Measurements from ENCODE around the gene FNDC3B. TPM values are rescaled to one million over a fixed set of nuclear protein-coding genes. Genes with fewer than 3 reads are reported as not detected.

FNDC3B gene
- total RNA-seq, 4 donors from 2014 or later: 49.7 to 188 (median 165) TPM

GRCh38 chr3:172138792-172139507, 99.6 kb downstream of the FNDC3B start:
- Histone ChIP-seq H3K27me3 (no peaks in the 10 kb centered on the region), H3K4me1 (peaks cover 3 to 29% of the 10 kb centered on the region in 2 donors), H3K9me3 (no peaks in the 10 kb centered on the region), H3K27ac (peak overlapping the region; percentile 64 to 65), H3K4me3 (no peak overlapping the region), H3K36me3 (no peaks in the 10 kb centered on the region)
- DNase-seq: peak; percentile 41 to 65
- no peak for TF ChIP-seq CTCF (IDR thresholded peaks at IDR 0.05)
- no peak for TF ChIP-seq POLR2A (IDR thresholded peaks at IDR 0.05)
- intact Hi-C loops (cut with DNase I; ENCODE audit: low total_unique reads): loop anchor here (10.0 kb wide), 1 partner anchor 176 kb away; no protein-coding TSS in a partner anchor

GRCh38 chr3:172139528-172140276, 100.3 kb downstream of the FNDC3B start:
- no peaks in the 10 kb centered on the region for H3K9me3 ChIP-seq
- no peak for DNase-seq
- no peak overlapping the region for H3K4me3 ChIP-seq
- peaks cover 3 to 29% of the 10 kb centered on the region in 2 donors for H3K4me1 ChIP-seq
- H3K27me3 ChIP-seq: no peaks in the 10 kb centered on the region
- H3K27ac ChIP-seq: peak overlapping the region; percentile 64 to 79
- TF ChIP-seq CTCF (IDR thresholded peaks at IDR 0.05): no peak
- TF ChIP-seq POLR2A (IDR thresholded peaks at IDR 0.05): no peak
- no peaks in the 10 kb centered on the region for H3K36me3 ChIP-seq
- intact Hi-C loops (cut with DNase I; ENCODE audit: low total_unique reads): loop anchor here (10.0 kb wide), 1 partner anchor 175 kb away; no protein-coding TSS in a partner anchor

- Histone ChIP-seq H3K9me3 (no peaks in the 10 kb centered on the region), H3K36me3 (no peaks in the 10 kb centered on the region), H3K27ac (peak overlapping the region; percentile 64 to 79), H3K4me1 (peaks cover 3 to 29% of the 10 kb centered on the region in 2 donors), H3K27me3 (no peaks in the 10 kb centered on the region), H3K4me3 (no peak overlapping the region)
- peak; percentile 65 to 69 for DNase-seq
- intact Hi-C loops (cut with DNase I; ENCODE audit: low total_unique reads): no loop called here
- TF ChIP-seq POLR2A (IDR thresholded peaks at IDR 0.05): no peak
- no peak for TF ChIP-seq CTCF (IDR thresholded peaks at IDR 0.05)
These were observed 101.4 kb downstream of the FNDC3B start for GRCh38 chr3:172140499-172141391.

- no peaks in the 10 kb centered on the region for H3K27me3 ChIP-seq
- peaks cover 3 to 29% of the 10 kb centered on the region in 2 donors for H3K4me1 ChIP-seq
- intact Hi-C loops (cut with DNase I; ENCODE audit: low total_unique reads): no loop called here
- no peaks in the 10 kb centered on the region for H3K9me3 ChIP-seq
- TF ChIP-seq POLR2A (IDR thresholded peaks at IDR 0.05) (no peak), CTCF (IDR thresholded peaks at IDR 0.05) (no peak)
- no peak for DNase-seq
- no peaks in the 10 kb centered on the region for H3K36me3 ChIP-seq
- H3K27ac ChIP-seq: peak overlapping the region; percentile 64 to 79
- no peak overlapping the region for H3K4me3 ChIP-seq
These were observed 102.9 kb downstream of the FNDC3B start for GRCh38 chr3:172142051-172142863.
